GM19025 (cell line): Measurements from ENCODE around the gene WDHD1.
"Not testable (repeated sequence)": the region's sequence is repeated elsewhere in the genome, so short reads cannot be mapped to it uniquely, and the experiment has no call there.

Experiments
- ATAC-seq: cut with Tn5 transposase; IDR thresholded peaks from one replicate; pipeline ENCODE4 v1.9.1; 2021; ENCODE audit warnings: mild to moderate bottlenecking, low read depth, moderate library complexity; ENCODE audit not compliant: unreplicated experiment

Gene WDHD1

GRCh38 chr14:54918427-54918826 is 108.5 kb downstream of the WDHD1 start:
- no peak for ATAC-seq

DNA sequence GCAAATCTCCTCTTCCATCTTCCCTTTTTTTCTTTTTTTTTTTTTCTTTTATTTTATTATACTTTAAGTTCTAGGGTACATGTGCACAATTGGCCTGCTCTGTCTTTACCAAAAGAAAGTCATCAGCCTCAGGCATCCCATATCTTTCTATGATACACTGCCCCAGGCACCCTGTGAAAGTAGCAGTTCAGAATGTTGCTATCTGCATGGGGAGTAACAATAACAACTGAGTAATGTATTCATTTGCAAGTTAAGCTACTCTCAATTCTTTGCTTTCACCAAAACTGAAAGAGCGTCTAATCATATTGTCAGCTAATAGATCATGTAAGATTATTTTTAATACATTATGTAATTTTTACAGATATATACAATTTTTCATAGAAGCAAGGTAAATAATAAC is 110.8 kb downstream of the WDHD1 start:
- no peak for ATAC-seq

DNA sequence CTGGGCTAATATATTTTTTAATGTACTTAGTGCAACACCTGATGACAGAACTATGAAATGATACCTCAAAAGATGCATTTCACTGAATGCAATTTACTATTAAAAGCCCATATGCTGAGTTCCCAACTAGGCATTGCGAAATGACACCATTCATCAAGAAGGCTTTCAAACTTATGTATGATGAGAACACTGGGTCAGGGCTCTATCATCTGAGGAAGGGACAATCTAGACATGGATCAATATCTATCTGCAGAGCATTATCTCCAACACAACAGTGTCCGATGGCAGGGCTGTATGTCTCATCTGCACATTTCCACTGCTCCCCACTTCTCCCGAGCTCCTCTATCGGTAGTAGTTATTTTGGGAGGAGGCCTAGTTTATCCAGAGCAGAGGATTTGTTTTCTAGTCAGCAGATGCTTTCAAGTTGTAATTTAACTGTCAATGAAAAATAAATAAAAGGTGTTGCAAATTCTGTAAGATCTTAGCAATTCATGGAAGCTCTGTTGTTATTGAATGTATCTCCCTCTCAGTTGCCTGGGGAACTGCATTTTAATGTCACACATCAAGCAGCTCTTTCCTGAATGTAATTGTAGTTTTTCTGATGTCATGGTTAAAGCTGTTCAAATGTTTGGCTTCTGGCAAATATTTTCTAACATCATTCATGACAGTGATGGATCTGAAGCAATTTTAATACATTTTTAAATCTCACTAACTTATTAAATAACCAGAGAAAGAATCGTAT is 116.9 kb downstream of the WDHD1 start:
- no peak for ATAC-seq

DNA sequence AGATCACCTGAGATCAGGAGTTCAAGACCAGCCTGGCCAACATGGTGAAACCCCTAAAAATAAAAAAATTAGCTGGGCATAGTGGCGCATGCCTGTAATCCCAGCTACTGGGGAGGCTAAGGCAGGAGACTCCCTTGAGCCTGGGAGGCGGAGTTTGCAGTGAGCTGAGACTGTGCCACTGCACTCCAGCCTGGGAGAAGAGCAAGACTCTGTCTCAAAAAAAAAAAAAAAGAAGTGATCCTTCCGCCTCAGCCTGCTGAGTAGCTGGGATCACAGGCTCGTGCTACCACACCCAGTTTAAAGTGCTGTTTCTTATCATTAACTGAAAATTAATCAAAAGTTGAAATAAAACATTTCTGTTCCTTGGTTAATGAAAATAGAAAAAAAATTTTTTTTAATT is 117.9 kb downstream of the WDHD1 start:
- not testable (repeated sequence) for ATAC-seq

DNA sequence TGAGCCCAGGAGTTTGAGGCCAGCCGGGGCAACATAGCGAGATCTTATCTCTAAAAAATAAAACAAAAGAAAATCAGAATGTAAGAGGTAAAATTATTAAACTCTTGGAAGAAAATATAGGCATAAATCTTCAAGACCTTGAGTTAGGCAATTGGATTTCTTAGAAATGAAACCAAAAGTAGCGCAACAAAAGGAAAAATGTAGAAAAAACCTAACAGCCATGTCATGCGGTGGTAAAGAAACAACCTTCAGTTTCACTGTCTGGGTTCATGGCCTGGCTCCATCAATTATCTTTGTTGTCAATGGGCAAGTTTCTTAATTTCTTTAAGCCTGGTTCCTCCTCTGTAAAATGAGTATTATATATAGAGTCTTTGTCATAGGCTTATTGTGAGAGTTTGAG is 118.7 kb downstream of the WDHD1 start:
- no peak for ATAC-seq

DNA sequence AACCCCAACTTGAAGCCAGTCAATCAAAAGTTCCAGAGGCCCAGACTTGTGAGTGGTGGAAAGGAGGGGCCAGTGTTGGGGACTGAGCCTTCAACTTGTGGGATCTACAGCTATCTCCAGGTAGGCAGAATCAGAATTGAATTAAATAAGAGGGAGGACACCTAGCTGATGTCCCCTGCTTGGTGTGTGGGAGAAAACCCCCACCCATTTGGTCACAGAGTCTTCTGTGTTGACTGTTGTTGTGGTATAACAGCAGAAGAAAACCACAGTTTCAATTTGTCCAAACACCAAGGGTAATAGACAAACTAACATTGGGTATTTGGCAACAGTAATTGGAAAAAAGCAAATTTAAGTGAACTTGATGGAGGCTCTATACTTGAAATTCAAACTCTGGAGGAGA is 120.8 kb downstream of the WDHD1 start:
- ATAC-seq = no peak

GRCh38 chr14:54902521-54903420 is 124.1 kb downstream of the WDHD1 start, which contains the start of gene GCH1:
TSS of gene GCH1 (minus strand) at chr14:54902826. CDS start at chr14:54902663, 163 bp downstream.
- ATAC-seq = peak; percentile 83

DNA sequence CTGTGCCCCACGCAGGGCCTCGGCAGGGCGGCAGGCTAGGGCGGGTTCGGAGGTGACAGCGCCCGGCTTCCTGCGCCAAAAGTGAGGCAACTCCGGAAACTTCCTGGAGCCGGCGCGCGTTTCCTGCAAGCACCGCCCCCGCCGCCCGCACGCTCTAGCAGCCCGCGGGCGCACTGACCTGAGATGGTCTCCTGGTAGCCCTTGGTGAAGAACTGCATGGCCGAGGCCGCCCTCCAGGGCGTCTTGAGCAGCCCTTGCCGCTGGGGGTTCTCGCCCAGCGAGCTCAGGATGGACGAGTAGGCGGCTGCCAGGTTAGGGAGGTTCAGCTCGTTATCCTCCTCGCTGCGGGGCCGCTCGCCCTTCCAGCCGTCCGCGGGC is 124.8 kb downstream of the WDHD1 start:
- ATAC-seq = peak; percentile 47

GRCh38 chr14:54901380-54902142 is 125.3 kb downstream of the WDHD1 start:
- ATAC-seq = no peak

DNA sequence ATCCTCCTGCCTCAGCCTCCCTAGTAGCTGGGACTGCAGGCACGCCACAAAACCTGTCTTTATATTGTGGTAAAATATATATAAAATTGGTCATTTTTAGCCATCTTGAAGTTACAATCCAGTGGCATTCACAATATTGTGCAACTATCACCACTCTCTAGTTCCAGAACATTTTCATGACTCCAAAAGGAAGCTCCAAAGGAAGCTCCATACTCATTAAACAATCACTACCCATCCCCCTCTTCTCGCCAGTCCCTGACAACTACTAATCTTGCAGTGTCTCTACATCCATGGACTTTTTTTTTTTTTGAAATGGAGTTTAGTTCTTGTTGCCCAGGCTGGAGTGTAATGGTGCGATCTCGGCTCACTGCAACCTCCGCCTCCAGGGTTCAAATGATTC is 127.3 kb downstream of the WDHD1 start:
- no peak for ATAC-seq

DNA sequence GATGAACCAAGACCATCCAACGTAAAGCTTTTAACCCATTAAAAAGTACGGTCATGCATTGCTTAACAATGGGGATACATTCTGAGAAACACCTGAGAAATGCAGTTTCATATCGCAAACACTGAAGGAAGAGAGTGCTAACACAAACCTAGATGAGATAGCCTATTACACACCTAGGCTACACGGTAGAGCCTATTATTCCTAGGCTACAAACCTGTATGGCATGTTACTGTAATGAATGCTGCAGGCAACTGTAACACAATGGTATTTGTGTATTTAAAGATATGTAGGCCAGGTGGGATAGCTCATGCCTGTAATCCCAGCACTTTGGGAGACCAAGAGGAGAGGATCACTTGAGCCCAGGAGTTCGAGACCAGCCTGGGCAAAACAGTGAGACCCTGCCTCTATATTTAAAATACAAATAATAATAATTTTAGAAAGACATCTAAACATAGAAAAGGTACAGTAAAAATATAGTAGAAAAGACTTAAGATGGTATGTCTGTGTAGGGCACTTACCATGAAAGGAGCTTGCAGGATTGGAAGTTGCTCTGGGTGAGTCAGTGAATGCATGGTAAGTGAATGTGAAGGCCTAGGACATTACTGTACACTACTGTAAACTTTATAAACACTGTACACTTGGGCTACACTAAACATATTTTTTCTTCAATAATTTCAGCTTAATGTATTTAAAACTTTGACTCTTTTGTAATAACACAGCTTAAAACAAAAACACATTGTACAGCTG is 128.9 kb downstream of the WDHD1 start:
- ATAC-seq = not testable (repeated sequence)

DNA sequence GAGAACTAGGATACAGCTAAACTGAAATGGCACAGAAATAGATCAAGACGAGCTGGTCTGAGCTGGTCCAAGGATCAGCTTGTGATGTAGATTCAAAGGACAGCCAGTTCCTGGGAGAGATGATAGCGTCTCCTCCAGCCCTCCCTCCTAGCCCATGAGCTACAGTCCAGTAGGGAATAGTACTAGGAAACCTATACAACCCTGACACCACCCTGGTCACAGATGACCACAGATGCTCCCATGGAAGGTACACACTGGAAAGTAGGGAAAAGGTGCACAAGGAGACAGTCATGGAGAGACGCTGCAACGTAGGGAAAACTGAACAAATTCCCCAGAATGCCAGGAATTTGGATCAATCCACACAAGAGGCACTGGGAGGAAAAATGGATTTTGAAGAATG is 131.2 kb downstream of the WDHD1 start:
- no peak for ATAC-seq

DNA sequence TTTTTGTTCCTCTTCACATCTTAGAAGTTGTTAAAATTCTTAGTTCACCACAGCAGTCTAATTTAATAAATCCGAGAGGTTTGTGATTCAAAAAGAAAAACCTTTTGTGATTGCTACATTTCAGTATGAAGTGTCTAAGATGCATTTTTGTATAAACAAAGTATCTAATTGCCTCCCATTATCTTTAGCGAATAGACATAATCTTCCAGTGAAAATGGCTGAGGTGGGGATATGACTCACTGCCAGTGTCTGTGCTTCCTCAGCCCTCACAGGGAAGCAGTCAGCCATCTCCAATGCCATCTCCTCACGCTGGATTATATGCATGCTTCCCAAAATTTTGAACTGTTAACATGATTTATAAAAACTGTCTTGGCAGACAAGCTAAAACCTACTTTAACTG is 131.9 kb downstream of the WDHD1 start:
- no peak for ATAC-seq

GRCh38 chr14:54893151-54893760 is 133.6 kb downstream of the WDHD1 start:
- no peak for ATAC-seq

DNA sequence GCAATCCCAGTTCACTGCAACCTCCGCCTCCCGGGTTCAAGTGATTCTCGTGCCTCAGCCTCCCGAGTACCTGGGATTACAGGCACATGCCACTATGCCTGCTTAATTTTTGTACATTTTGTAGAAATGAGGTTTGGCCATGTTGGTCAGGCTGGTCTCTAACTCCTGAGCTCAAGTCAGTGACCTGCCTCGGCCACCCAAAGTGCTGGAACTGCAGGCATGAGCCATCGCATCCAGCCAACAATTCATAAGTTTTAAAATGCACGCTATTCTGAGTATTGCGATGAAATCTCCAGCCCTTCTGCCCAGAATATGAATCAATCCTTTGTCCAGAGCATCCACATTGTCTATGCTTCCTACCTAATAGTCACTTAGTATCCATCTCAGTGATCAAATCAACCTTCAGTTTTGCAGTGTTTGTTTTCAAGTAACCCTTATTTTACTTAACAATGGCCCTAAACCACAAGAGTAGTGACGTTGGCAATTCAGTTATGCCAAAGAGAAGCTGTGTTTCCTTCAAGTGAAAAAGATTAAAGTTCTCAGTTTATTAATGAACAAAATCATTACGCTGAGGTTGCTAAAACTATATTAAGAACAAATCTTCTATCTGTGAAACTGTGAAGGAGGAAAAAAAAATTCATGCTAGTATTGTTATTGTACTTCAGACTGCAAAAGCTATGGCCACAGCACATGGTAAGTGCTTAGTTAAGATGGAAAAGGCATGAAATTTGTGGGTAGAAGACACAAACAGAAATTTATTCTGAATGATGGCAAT is 135.2 kb downstream of the WDHD1 start:
- no peak for ATAC-seq

DNA sequence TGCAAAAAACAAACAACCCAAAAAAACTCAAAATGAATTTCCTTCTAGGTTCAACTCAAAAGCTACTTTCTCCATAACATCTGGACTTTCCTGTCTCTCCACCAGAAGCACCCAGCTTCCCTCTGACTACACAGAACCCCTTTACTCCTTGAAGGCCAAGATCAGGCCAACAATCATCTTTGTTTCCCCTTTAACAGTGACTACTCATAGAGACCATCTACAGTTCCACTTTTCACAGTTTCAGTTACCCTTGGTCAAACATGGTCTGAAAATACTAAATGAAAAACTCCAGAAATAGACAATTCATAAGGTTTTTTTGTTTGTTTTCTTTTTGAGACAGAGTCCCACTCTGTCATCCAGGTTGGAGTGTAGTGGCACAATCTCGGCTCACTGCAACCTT is 136.1 kb downstream of the WDHD1 start:
- peak; percentile 87 for ATAC-seq

DNA sequence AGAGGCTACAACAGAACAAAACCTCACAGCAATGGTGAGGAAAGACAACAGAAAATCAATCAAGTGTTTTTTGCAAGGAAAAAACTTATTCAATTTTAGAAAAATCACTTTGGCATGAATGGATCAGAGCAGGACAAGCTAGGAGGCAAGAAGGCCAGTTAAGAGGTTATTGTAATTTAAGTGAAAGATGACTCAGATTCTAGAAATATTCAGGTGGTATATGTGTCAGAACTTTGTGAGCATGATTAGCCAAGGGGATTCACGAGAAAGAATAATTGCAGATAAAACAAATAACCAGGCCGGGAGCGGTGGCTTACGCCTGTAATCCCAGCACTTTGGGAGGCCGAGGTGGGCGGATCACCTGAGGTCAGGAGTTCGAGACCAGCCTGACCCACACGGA is 137.0 kb downstream of the WDHD1 start:
- ATAC-seq = no peak
